ENCODE data around the gene ILRUN. TPM values are rescaled to one million over a fixed set of nuclear protein-coding genes. Genes with fewer than 3 reads are reported as not detected.
"Not testable (repeated sequence)": the region's sequence is repeated elsewhere in the genome, so short reads cannot be mapped to it uniquely, and the experiment has no call there.

The ILRUN gene
- total and polyA plus RNA-seq, 7 donors = 89.4 to 312 (median 175) TPM

GRCh38 chr6:34656378-34657036 lies 40.1 kb downstream of the ILRUN start:
- intact Hi-C loops (cut with DNase I) = loop anchor here in 1 of 2 donors (5.0 kb wide), 1 partner anchor 41 kb away; the partner anchor contains the start of gene ILRUN
- TF ChIP-seq CTCF (IDR thresholded peaks at IDR 0.05) = no peak
- Histone ChIP-seq H3K4me3 (peak overlapping the region; percentile 61), H3K9me3 (no peaks in the 10 kb centered on the region), H3K4me1 (peaks cover 52% of the 10 kb centered on the region), H3K36me3 (ENCODE audit: insufficient read depth in 1 of 2, low read depth in 1 of 2) (peaks cover 0 to 14% of the 10 kb centered on the region in 2 donors), H3K27me3 (ENCODE audit: insufficient read depth in 3 of 3, low read length in 2 of 3) (no peaks in the 10 kb centered on the region), H3K27ac (peak overlapping the region; percentile 95)
- ATAC-seq (peak; percentile 77 to 83 (median 81)), DNase-seq (no peak)
- 8 to 26% (median 9%) methylated on average over 5 of the region's 5 CpGs for WGBS, 3 donors

- H3K9me3 ChIP-seq; DNase-seq; H3K27me3 ChIP-seq (ENCODE audit: insufficient read depth in 3 of 3, low read length in 2 of 3): not testable (repeated sequence)
- H3K4me1 ChIP-seq = peaks cover 58% of the 10 kb centered on the region
- intact Hi-C loops (cut with DNase I) = loop anchor here in 1 of 2 donors (5.0 kb wide), 1 partner anchor 41 kb away; the partner anchor contains the start of gene ILRUN
- peak overlapping the region; percentile 95 for H3K27ac ChIP-seq
- H3K36me3 ChIP-seq (ENCODE audit: insufficient read depth in 1 of 2, low read depth in 1 of 2) = peaks cover 0 to 14% of the 10 kb centered on the region in 2 donors
- peak in 2 of 4 donors; percentile 1 for ATAC-seq
- H3K4me3 ChIP-seq = peak overlapping the region; percentile 61
- WGBS, 3 donors = 30 to 49% (median 30%) methylated on average over 10 to 11 of the region's 11 CpGs
Measured at GRCh38 chr6:34655876-34656377, 40.6 kb downstream of the ILRUN start.

GRCh38 chr6:34654061-34654710 lies 42.4 kb downstream of the ILRUN start:
- 94 to 95% (median 94%) methylated on average over 3 of the region's 3 CpGs for WGBS, 3 donors
- ATAC-seq (no peak), DNase-seq (no peak)
- Histone ChIP-seq H3K36me3 (ENCODE audit: insufficient read depth in 1 of 2, low read depth in 1 of 2) (peaks cover 0 to 14% of the 10 kb centered on the region in 2 donors), H3K4me3 (no peak overlapping the region), H3K9me3 (no peaks in the 10 kb centered on the region), H3K27me3 (ENCODE audit: insufficient read depth in 3 of 3, low read length in 2 of 3) (no peaks in the 10 kb centered on the region), H3K4me1 (peaks cover 69% of the 10 kb centered on the region), H3K27ac (peak overlapping the region; percentile 95)
- no peak for TF ChIP-seq CTCF (IDR thresholded peaks at IDR 0.05)
- intact Hi-C loops (cut with DNase I) = no loop called here

- H3K9me3 ChIP-seq = no peaks in the 10 kb centered on the region
- TF ChIP-seq CTCF (IDR thresholded peaks at IDR 0.05) = no peak
- intact Hi-C loops (cut with DNase I) = no loop called here
- no peak for ATAC-seq
- DNase-seq = no peak
- peaks cover 0 to 14% of the 10 kb centered on the region in 2 donors for H3K36me3 ChIP-seq (ENCODE audit: insufficient read depth in 1 of 2, low read depth in 1 of 2)
- H3K27me3 ChIP-seq (ENCODE audit: insufficient read depth in 3 of 3, low read length in 2 of 3) = no peaks in the 10 kb centered on the region
- 97 to 100% (median 100%) methylated on average over 1 of the region's 1 CpG for WGBS, 3 donors
- no peak overlapping the region for H3K4me3 ChIP-seq
- peaks cover 72% of the 10 kb centered on the region for H3K4me1 ChIP-seq
- H3K27ac ChIP-seq = peak overlapping the region; percentile 74
Measured at GRCh38 chr6:34652263-34652662, 44.3 kb downstream of the ILRUN start.

GRCh38 chr6:34650823-34651222 lies 45.7 kb downstream of the ILRUN start:
- peaks cover 0 to 21% of the 10 kb centered on the region in 2 donors for H3K36me3 ChIP-seq (ENCODE audit: insufficient read depth in 1 of 2, low read depth in 1 of 2)
- no peaks in the 10 kb centered on the region for H3K27me3 ChIP-seq (ENCODE audit: insufficient read depth in 3 of 3, low read length in 2 of 3)
- H3K9me3 ChIP-seq = no peaks in the 10 kb centered on the region
- 33 to 62% (median 37%) methylated on average over 2 of the region's 2 CpGs for whole genome bisulfite sequencing, 3 donors
- DNase-seq (no peak), ATAC-seq (peak in 3 of 4 donors; percentile 59 to 79 (median 61))
- peaks cover 71% of the 10 kb centered on the region for H3K4me1 ChIP-seq
- no peak for TF ChIP-seq CTCF (IDR thresholded peaks at IDR 0.05)
- intact Hi-C loops (cut with DNase I) = no loop called here
- no peak overlapping the region for H3K4me3 ChIP-seq
- peak overlapping the region; percentile 74 for H3K27ac ChIP-seq

GRCh38 chr6:34650232-34650631 lies 46.3 kb downstream of the ILRUN start:
- H3K36me3 ChIP-seq (ENCODE audit: insufficient read depth in 1 of 2, low read depth in 1 of 2) = peaks cover 0 to 26% of the 10 kb centered on the region in 2 donors
- H3K27ac ChIP-seq; intact Hi-C loops (cut with DNase I); ATAC-seq; DNase-seq; H3K9me3 ChIP-seq; H3K27me3 ChIP-seq (ENCODE audit: insufficient read depth in 3 of 3, low read length in 2 of 3); H3K4me3 ChIP-seq: not testable (repeated sequence)
- peaks cover 71% of the 10 kb centered on the region for H3K4me1 ChIP-seq
- WGBS, 3 donors = 96 to 98% (median 96%) methylated on average over 7 of the region's 7 CpGs

All from psoas muscle (tissue), 8 donors.